ENCODE data around the gene CREBRF. TPM values are rescaled to one million over a fixed set of nuclear protein-coding genes. Genes with fewer than 3 reads are reported as not detected.

CREBRF gene, protein sequence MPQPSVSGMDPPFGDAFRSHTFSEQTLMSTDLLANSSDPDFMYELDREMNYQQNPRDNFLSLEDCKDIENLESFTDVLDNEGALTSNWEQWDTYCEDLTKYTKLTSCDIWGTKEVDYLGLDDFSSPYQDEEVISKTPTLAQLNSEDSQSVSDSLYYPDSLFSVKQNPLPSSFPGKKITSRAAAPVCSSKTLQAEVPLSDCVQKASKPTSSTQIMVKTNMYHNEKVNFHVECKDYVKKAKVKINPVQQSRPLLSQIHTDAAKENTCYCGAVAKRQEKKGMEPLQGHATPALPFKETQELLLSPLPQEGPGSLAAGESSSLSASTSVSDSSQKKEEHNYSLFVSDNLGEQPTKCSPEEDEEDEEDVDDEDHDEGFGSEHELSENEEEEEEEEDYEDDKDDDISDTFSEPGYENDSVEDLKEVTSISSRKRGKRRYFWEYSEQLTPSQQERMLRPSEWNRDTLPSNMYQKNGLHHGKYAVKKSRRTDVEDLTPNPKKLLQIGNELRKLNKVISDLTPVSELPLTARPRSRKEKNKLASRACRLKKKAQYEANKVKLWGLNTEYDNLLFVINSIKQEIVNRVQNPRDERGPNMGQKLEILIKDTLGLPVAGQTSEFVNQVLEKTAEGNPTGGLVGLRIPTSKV
- total RNA-seq = 10 to 100 TPM in 1 of 2 donors, 1 to 10 TPM in 1; 7.0 to 17.9 TPM

DNA sequence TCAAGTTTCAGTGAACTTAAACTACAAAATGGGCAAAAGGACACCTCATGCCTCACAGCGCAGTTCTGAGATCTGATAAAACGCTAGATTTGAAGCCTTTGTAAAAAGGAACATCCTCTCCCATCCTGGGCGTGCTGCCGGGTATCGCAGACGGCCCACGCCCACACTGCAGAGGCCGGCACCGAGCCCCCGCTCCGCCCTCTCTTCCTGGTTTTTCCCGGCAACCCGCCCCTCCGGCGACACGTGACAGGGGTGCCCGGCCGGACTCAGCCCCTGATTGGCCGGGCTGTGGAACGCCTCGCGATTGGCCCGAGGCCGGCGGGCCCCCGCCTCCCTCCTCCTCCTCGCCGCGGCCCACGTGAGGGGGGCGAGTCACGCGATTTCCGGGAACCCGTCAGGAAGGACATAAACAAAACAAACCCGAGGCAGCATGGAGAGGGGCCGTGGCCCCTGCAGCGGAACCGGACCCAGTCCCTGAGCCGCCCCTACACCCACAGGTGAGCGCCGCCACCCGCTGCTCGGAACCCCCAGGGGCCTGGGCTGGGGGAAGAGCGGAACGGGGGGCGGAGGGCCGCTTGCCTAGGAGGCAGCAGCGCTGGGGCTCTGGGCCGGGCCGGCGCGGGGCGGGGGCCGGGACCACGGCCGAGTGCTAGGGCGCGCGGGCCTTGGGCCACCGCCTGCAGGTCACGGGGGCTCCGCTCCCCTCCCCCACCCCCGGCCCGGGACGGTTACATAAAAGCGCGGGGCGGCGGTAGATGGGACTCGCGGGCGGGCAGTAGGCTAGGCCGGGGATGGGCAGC is at the start of gene CREBRF:
Gene CREBRF (plus strand): TSS at position 370 of the 800 bp plus-strand sequence. CDS start 24,424 bp downstream, outside the sequence.

DNA sequence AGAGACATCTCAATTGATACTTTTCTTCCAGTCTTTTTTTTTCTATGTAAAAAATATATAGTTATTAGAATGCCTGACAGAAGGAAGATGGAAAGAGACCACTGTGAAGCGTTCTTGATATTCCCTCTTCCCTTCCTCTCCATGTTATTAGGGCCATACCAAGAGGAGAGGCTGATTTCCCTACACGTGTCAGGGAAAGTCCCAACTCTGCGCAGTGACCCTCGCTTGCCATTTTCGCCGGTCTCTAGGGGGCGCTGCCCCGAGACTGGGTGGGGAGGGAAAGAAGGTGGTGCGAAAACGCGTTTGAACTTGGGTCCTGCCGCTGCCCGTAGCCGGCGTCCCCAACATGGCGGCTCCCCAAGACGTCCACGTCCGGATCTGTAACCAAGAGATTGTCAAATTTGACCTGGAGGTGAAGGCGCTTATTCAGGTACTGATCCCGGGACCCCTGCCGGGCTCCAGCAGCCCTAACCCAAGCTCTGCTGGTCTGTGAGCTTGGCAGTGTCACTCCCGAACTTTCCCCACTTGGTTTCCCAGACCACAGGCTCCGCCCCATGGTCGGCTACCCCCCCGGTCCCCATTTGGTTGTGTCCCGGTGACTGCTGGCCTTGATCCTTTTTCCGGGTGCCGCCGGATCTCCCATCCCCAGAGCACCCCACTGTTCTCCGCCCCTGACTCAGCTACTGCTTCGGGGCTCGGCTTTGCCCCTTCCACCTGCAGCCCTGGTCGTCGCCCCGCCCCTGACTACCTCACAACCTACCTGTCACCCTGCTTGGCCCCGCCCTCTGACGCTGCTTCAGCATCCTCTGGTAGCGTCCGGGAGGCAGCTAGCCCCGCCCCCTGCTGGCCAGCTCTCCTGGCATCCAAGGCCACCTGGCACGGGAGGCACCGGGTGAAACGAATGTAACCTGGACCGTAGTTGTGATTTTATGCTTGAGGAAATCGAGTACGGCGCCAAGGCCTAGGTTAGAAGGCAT is 88.3 kb downstream of the CREBRF start, which contains the start of gene BNIP1:
Gene BNIP1 (plus strand): TSS at position 332 of the 977 bp plus-strand sequence. CDS start 15 bp downstream, at position 347.

Small RNA genes within 50 kb of the gene (small RNA-seq; reads per million reads assigned to genes)
- gene RF00019 (0 reads per million in 2 donors), gene SNORA74B (2,357 to 8,324 reads per million in 2 donors)

Other genes with a start within 250 kb of the CREBRF start
- gene ERGIC1, start 222.1 kb upstream of the CREBRF start, total RNA-seq = 10 to 100 TPM; 43.4 to 72.9 TPM
- 10 to 100 TPM; 39.9 to 53.9 TPM for gene RPL26L1, start 96.9 kb upstream of the CREBRF start, total RNA-seq
- 100 to 1,000 TPM; 192 to 232 TPM for gene ATP6V0E1, start 72.6 kb upstream of the CREBRF start, total RNA-seq
- gene BNIP1, start 88.2 kb downstream of the CREBRF start, total RNA-seq = 10 to 100 TPM; 15.7 to 16.2 TPM
- gene NKX2-5, start 178.9 kb downstream of the CREBRF start, total RNA-seq = not detected